K562 (cell line): ENCODE results near the gene HCAR2.

Experiments
- CTCF ChIP-seq, 3 experiments: IDR thresholded peaks in 2 of 3; conservative IDR thresholded peaks in 1 of 3; 2 replicates each; pipeline ENCODE4 v1.5.1; 2011 to 2012; ENCODE audit warnings: low read length in 3 of 3, mild to moderate bottlenecking in 3 of 3, control low read depth in 2 of 3, improper control_type of control experiment in 1 of 3, inconsistent platforms in 1 of 3, low read depth in 1 of 3, mixed read lengths in 1 of 3, moderate library complexity in 1 of 3; ENCODE audit not compliant: insufficient read depth in 2 of 3
- FOSL1 ChIP-seq: fragments of 200-800 bp; sonication (Bioruptor generic); conservative IDR thresholded peaks from 2 replicates; pipeline ENCODE4 v1.6.1; 2016; ENCODE audit warnings: missing genetic modification characterization, missing compliant biosample characterization
- TOE1 ChIP-seq, 2 experiments: fragments of 450-650 bp in 1 of 2; sonication (generic) in 1 of 2; formaldehyde crosslinking in 1 of 2; IDR thresholded peaks; 2 replicates each; pipeline versions ENCODE4 v1.7.1 to v1.8.0; 2016 to 2022; ENCODE audit warnings: borderline replicate concordance in 2 of 2, mild to moderate bottlenecking in 2 of 2, antibody characterized with exemption in 1 of 2, inconsistent platforms in 1 of 2, low read depth in 1 of 2, missing genetic modification reagents in 1 of 2, moderate library complexity in 1 of 2

GRCh38 chr12:122686538-122686937 is 16.6 kb downstream of the HCAR2 start:
- TF ChIP-seq FOSL1 (tag): no peak
- TF ChIP-seq CTCF (IDR thresholded peaks at IDR 0.05 in 2 of 3, conservative IDR thresholded peaks at IDR 0.05 in 1 of 3; ENCODE audit: insufficient read depth in 2 of 3, low read depth in 1 of 3, low read length in 3 of 3): no peak
- TF ChIP-seq TOE1 (IDR thresholded peaks at IDR 0.05; ENCODE audit: borderline replicate concordance): no peak
- no peak for TF ChIP-seq TOE1 (CRISPR knock-in tag; IDR thresholded peaks at IDR 0.05; ENCODE audit: borderline replicate concordance, low read depth)
